Spleen (tissue), 7 donors: ENCODE data around the gene RAD51B.

Experiments used
- POLR2A ChIP-seq, 3 donors: fragments of 450-650 bp; IDR thresholded peaks; one replicate each; pipeline ENCODE4 v1.5.1; 2017; ENCODE audit warnings: antibody characterized with exemption in 3 of 3, mild to moderate bottlenecking in 1 of 3
- POLR2AphosphoS5 ChIP-seq, 3 donors: sonication (generic); formaldehyde crosslinking; IDR thresholded peaks; one replicate each; pipeline ENCODE4 v1.5.1; 2017; ENCODE audit warnings: antibody characterized with exemption in 3 of 3
- TF ChIP-seq, protein P1 (sequence below), 11 experiments: fragments of 200-600 bp in 7 of 11; fragments of 450-650 bp in 4 of 11; sonication (generic) in 4 of 11; IDR thresholded peaks in 8 of 11; conservative IDR thresholded peaks in 3 of 11; 1 replicate in 7 of 11; 2 replicates in 4 of 11; pipeline versions ENCODE4 v1.4.0 to v1.8.0; 2016 to 2021; ENCODE audit warnings: antibody characterized with exemption in 11 of 11, inconsistent platforms in 4 of 11, mild to moderate bottlenecking in 1 of 11
- donor health status: DM: no; HTN: no; CAD: no; lungs with moderate emphysema.
- donor health status: DM: no; HTN: no; CAD: no.
- donor health status: DM: no; HTN: no; CAD: no.

DNA sequence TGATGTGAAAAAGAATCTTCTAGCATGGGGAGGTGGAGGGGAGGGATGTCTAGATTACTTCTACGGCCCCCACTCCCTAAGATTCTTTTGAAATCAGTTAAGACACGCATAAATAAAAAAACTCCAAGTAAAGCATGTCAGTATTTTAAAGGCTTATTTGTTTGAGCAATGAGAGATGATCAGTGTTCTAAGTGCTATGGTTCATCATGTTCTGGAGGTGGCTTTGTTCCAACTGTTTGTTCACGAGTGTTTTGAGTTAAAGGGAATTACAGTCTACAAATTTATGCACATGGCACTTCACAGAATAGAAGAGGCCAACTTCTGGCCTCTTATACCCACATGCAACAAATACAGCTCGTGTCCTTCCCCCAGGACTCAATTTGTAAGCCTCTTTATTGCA lies 394.9 kb downstream of the RAD51B start:
- TF ChIP-seq POLR2AphosphoS5 (IDR thresholded peaks at IDR 0.05) (no peak), POLR2A (IDR thresholded peaks at IDR 0.05) (no peak)
- TF ChIP-seq, protein P1, sequence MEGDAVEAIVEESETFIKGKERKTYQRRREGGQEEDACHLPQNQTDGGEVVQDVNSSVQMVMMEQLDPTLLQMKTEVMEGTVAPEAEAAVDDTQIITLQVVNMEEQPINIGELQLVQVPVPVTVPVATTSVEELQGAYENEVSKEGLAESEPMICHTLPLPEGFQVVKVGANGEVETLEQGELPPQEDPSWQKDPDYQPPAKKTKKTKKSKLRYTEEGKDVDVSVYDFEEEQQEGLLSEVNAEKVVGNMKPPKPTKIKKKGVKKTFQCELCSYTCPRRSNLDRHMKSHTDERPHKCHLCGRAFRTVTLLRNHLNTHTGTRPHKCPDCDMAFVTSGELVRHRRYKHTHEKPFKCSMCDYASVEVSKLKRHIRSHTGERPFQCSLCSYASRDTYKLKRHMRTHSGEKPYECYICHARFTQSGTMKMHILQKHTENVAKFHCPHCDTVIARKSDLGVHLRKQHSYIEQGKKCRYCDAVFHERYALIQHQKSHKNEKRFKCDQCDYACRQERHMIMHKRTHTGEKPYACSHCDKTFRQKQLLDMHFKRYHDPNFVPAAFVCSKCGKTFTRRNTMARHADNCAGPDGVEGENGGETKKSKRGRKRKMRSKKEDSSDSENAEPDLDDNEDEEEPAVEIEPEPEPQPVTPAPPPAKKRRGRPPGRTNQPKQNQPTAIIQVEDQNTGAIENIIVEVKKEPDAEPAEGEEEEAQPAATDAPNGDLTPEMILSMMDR (IDR thresholded peaks at IDR 0.05 in 8 of 11, conservative IDR thresholded peaks at IDR 0.05 in 3 of 11) = no peak
